Stimulated activated naive CD4-positive, alpha-beta T cell treated with Interleukin-2 at 50 U/mL for 16 hours (primary cell): Measurements from ENCODE around the gene NLRC3.
A peak's percentile ranks its signal among the peaks of the same experiment; 100 is the strongest.

Source experiments
- DNase-seq: peaks from one replicate; lab custom pipeline; 2025; lab: John Stamatoyannopoulos, UW

Gene NLRC3

GRCh38 chr16:3546986-3547682, 30.1 kb downstream of the NLRC3 start:
- DNase-seq: no peak

GRCh38 chr16:3542601-3543373, 34.4 kb downstream of the NLRC3 start:
- DNase-seq: no peak

- DNase-seq: no peak
Observed at GRCh38 chr16:3541527-3542155, 35.6 kb downstream of the NLRC3 start.

GRCh38 chr16:3538222-3538621, 39.0 kb downstream of the NLRC3 start:
- no peak for DNase-seq

- DNase-seq: no peak
Observed at GRCh38 chr16:3536851-3537250, 40.4 kb downstream of the NLRC3 start.

GRCh38 chr16:3536271-3536731, 40.9 kb downstream of the NLRC3 start:
- DNase-seq: no peak

GRCh38 chr16:3534126-3534525, 43.1 kb downstream of the NLRC3 start:
- no peak for DNase-seq

- DNase-seq: no peak
Observed at GRCh38 chr16:3532741-3533140, 44.5 kb downstream of the NLRC3 start.

GRCh38 chr16:3530371-3530914, 46.8 kb downstream of the NLRC3 start:
- no peak for DNase-seq

GRCh38 chr16:3529175-3529574, 48.0 kb downstream of the NLRC3 start:
- DNase-seq: no peak

GRCh38 chr16:3528406-3528805, 48.8 kb downstream of the NLRC3 start:
- DNase-seq: no peak

- DNase-seq: peak; percentile 40
Observed at GRCh38 chr16:3527216-3527829, 49.9 kb downstream of the NLRC3 start.

- DNase-seq: no peak
Observed at GRCh38 chr16:3525951-3526350, 51.3 kb downstream of the NLRC3 start.

- no peak for DNase-seq
Observed at GRCh38 chr16:3523281-3523680, 53.9 kb downstream of the NLRC3 start.

- DNase-seq: no peak
Observed at GRCh38 chr16:3520841-3521240, 56.4 kb downstream of the NLRC3 start.

GRCh38 chr16:3520413-3520812, 56.8 kb downstream of the NLRC3 start:
- DNase-seq: no peak

GRCh38 chr16:3519581-3519980, 57.6 kb downstream of the NLRC3 start:
- no peak for DNase-seq

- no peak for DNase-seq
Observed at GRCh38 chr16:3518986-3519348, 58.2 kb downstream of the NLRC3 start.

GRCh38 chr16:3518292-3518985, 58.8 kb downstream of the NLRC3 start:
- no peak for DNase-seq

GRCh38 chr16:3515897-3516296, 61.3 kb downstream of the NLRC3 start:
- DNase-seq: no peak

GRCh38 chr16:3514621-3515020, 62.6 kb downstream of the NLRC3 start:
- DNase-seq: no peak
